OCI-LY1 (cell line): ENCODE data around the gene HINT2.

ENCODE experiments used
- CTCF ChIP-seq: fragments of 200-600 bp; sonication (generic), shearing (Covaris generic); IDR thresholded peaks from 2 replicates; pipeline ENCODE4 v1.5.1; 2017; ENCODE audit warnings: mild to moderate bottlenecking, antibody characterized with exemption, low read length, moderate library complexity, mixed read lengths
- EZH2 ChIP-seq: fragments of 200-600 bp; sonication (generic), shearing (Covaris generic); IDR thresholded peaks from 2 replicates; pipeline ENCODE4 v1.8.0; 2017; ENCODE audit warnings: borderline replicate concordance, mixed run types, mild to moderate bottlenecking, antibody characterized with exemption, low read length, moderate library complexity, mixed read lengths

- no peak for TF ChIP-seq EZH2
- TF ChIP-seq CTCF: no peak
Measured at GRCh38 chr9:35771075-35771433, 43.8 kb downstream of the HINT2 start.
